ENCODE results near the gene PCNA. TPM values are rescaled to one million over a fixed set of nuclear protein-coding genes. Genes with fewer than 3 reads are reported as not detected.
A peak's percentile ranks its signal among the peaks of the same experiment; 100 is the strongest.

PCNA gene
- total and polyA plus RNA-seq, 5 experiments from 2014 or later = 39.4 to 57.1 (median 44.3) TPM

- no peaks in the 10 kb centered on the region for H3K27me3 Mint-ChIP-seq
- peaks cover 0 to 27% (median 2%) of the 10 kb centered on the region in 3 donors for H3K36me3 Mint-ChIP-seq
- H3K4me1 Mint-ChIP-seq = peaks cover 36 to 83% (median 77%) of the 10 kb centered on the region in 4 donors
- POLR2A ChIA-PET = no interaction called here
- no peak overlapping the region for H3K27ac Mint-ChIP-seq
- DNase-seq (no peak), ATAC-seq (no peak)
- H3K9me3 Mint-ChIP-seq = no peaks in the 10 kb centered on the region
- no peak overlapping the region for H3K4me3 Mint-ChIP-seq
These were observed 33.4 kb upstream of the PCNA start for GRCh38 chr20:5153152-5153467.

GRCh38 chr20:5150226-5151076 lies 30.7 kb upstream of the PCNA start:
- peaks cover 0 to 29% (median 2%) of the 10 kb centered on the region in 3 donors for H3K36me3 Mint-ChIP-seq
- H3K4me3 Mint-ChIP-seq = peak overlapping the region in 1 of 10 donors; percentile 31
- no peaks in the 10 kb centered on the region for H3K27me3 Mint-ChIP-seq
- H3K9me3 Mint-ChIP-seq = no peaks in the 10 kb centered on the region
- peaks cover 38 to 83% (median 80%) of the 10 kb centered on the region in 4 donors for H3K4me1 Mint-ChIP-seq
- H3K27ac Mint-ChIP-seq = peak overlapping the region in 4 of 10 donors; percentile 24 to 57 (median 48)
- ATAC-seq (no peak), DNase-seq (no peak)
- POLR2A ChIA-PET = interaction anchor here (0.7 kb wide), 1 partner anchor 24 kb away, joined by 3 read pairs; the partner anchor contains the start of gene CDS2

GRCh38 chr20:5149892-5150225 lies 30.1 kb upstream of the PCNA start:
- POLR2A ChIA-PET = no interaction called here
- H3K4me3 Mint-ChIP-seq = no peak overlapping the region
- DNase-seq (no peak), ATAC-seq (no peak)
- H3K27ac Mint-ChIP-seq = peak overlapping the region in 2 of 10 donors; percentile 7 to 20
- H3K36me3 Mint-ChIP-seq = peaks cover 0 to 31% (median 2%) of the 10 kb centered on the region in 3 donors
- H3K27me3 Mint-ChIP-seq = no peaks in the 10 kb centered on the region
- peaks cover 40 to 83% (median 80%) of the 10 kb centered on the region in 4 donors for H3K4me1 Mint-ChIP-seq
- H3K9me3 Mint-ChIP-seq = no peaks in the 10 kb centered on the region

GRCh38 chr20:5148581-5148980 lies 28.8 kb upstream of the PCNA start:
- H3K9me3 Mint-ChIP-seq = no peaks in the 10 kb centered on the region
- peak overlapping the region in 1 of 10 donors; percentile 20 for H3K27ac Mint-ChIP-seq
- POLR2A ChIA-PET = no interaction called here
- no peak for DNase-seq
- peaks cover 0 to 33% (median 5%) of the 10 kb centered on the region in 3 donors for H3K36me3 Mint-ChIP-seq
- H3K4me1 Mint-ChIP-seq = peaks cover 39 to 83% (median 81%) of the 10 kb centered on the region in 4 donors
- no peaks in the 10 kb centered on the region for H3K27me3 Mint-ChIP-seq
- no peak for ATAC-seq
- no peak overlapping the region for H3K4me3 Mint-ChIP-seq

DNA sequence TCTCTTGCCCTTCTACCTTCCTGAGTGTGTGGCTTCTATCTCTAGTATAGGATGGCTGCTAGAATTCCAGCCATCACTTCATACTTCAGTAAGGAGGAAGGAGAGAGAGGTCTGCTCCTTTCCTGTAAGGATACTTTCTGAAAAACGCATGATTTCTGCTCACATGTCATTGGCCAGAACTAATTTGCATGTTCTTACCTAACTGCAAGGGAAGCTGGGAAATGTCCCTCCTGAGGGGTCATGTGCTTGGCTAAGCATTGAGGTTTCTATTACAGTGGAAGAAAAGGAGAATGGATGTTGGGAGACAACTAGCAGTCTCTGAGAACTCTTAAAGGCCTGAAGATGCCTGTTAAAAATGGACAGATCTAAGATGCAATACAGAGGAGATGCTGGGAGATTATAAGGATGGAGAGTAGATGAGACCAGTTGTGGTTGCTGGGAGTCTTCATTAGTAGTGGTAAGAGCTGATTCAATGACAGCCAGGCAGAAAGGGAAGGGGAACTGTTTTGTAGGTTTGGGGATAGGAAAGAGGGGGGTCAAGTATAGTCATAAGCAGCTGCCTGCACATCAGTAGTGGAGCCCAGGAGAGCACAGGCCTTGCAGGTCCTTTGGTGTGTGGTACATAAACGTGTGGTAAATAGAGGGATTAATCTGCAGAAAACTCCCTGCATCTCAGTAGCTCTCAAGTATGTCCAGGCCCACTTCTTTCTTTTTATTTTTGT lies 27.3 kb upstream of the PCNA start:
- peak in 1 of 2 donors; percentile 22 for ATAC-seq
- Mint-ChIP-seq H3K4me3 (peak overlapping the region in 2 of 10 donors; percentile 3), H3K4me1 (peaks cover 34 to 79% (median 76%) of the 10 kb centered on the region in 4 donors), H3K27me3 (no peaks in the 10 kb centered on the region), H3K9me3 (no peaks in the 10 kb centered on the region), H3K27ac (peak overlapping the region in 6 of 10 donors; percentile 5 to 73 (median 27)), H3K36me3 (peaks cover 0 to 29% (median 6%) of the 10 kb centered on the region in 3 donors)
- POLR2A ChIA-PET = no interaction called here
- no peak for DNase-seq

DNA sequence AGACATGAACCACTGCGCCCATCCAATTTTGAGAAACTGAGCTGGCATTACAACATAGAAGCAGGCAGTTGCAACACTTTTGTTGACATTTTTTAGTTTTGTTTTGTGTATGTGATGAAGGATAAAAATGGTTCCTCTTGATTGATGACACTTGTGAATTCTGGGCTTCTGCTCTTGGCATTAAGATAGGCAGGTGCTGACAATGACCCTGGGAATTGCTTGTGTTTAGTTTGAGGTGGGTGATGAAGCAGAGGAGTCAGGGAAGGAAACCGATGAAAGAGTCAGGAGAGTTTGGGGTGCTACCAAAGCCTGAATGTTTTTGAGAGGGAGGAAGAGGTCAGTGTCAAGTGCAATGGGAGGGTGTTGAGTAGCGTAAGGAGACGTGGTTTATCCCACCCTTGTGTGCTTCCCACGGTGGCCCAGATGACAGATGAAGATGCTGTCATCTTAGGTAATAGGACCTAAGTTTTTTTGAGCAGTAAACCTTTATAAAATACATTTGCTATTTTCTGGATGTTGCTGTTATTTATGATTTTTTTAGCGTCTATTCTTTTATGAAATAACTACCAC lies 26.4 kb upstream of the PCNA start:
- no peak for ATAC-seq
- no peaks in the 10 kb centered on the region for H3K27me3 Mint-ChIP-seq
- no peak for DNase-seq
- peak overlapping the region in 4 of 10 donors; percentile 1 to 28 (median 4) for H3K4me3 Mint-ChIP-seq
- POLR2A ChIA-PET = no interaction called here
- peaks cover 38 to 84% (median 83%) of the 10 kb centered on the region in 4 donors for H3K4me1 Mint-ChIP-seq
- H3K9me3 Mint-ChIP-seq = no peaks in the 10 kb centered on the region
- H3K36me3 Mint-ChIP-seq = peaks cover 0 to 28% (median 5%) of the 10 kb centered on the region in 3 donors
- peak overlapping the region in 4 of 10 donors; percentile 2 to 79 (median 43) for H3K27ac Mint-ChIP-seq

GRCh38 chr20:5145365-5146098 lies 25.8 kb upstream of the PCNA start:
- POLR2A ChIA-PET = no interaction called here
- no peak for DNase-seq
- Mint-ChIP-seq H3K9me3 (no peaks in the 10 kb centered on the region), H3K4me3 (peak overlapping the region in 5 of 10 donors; percentile 1 to 14 (median 6)), H3K36me3 (peaks cover 0 to 28% (median 5%) of the 10 kb centered on the region in 3 donors), H3K4me1 (peaks cover 38 to 86% (median 84%) of the 10 kb centered on the region in 4 donors), H3K27me3 (no peaks in the 10 kb centered on the region), H3K27ac (peak overlapping the region in 3 of 10 donors; percentile 4 to 79 (median 76))
- ATAC-seq = no peak

- Mint-ChIP-seq H3K4me3 (no peak overlapping the region), H3K36me3 (peaks cover 0 to 30% (median 5%) of the 10 kb centered on the region in 3 donors), H3K27me3 (no peaks in the 10 kb centered on the region), H3K4me1 (peaks cover 41 to 88% (median 80%) of the 10 kb centered on the region in 4 donors), H3K27ac (peak overlapping the region in 1 of 10 donors; percentile 71), H3K9me3 (no peaks in the 10 kb centered on the region)
- DNase-seq (no peak), ATAC-seq (no peak)
- POLR2A ChIA-PET = no interaction called here
These were observed 24.1 kb upstream of the PCNA start for GRCh38 chr20:5143851-5144250.

DNA sequence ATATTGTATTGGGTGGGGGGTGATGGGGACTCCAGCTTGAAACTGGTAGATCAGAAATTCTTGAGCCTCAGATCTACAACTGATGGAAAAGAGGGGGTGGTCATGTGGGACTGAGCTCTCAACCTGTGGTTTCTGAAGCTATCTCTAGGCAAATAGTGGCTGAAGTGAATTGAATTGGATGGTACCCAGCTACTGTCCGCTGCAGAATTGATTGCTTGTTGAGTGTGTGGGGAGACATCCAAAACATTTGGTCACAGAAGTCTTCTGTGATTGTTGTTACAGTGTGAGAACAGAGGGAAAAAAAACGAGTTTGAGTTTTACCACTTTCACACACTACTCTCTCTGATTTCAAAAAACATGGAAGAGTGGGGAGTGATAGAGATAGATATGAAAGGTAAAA lies 21.9 kb upstream of the PCNA start:
- H3K4me3 Mint-ChIP-seq = peak overlapping the region in 1 of 10 donors; percentile 34
- peaks cover 29 to 71% (median 66%) of the 10 kb centered on the region in 4 donors for H3K4me1 Mint-ChIP-seq
- peaks cover 0 to 36% (median 5%) of the 10 kb centered on the region in 3 donors for H3K36me3 Mint-ChIP-seq
- no peaks in the 10 kb centered on the region for H3K27me3 Mint-ChIP-seq
- no peak for ATAC-seq
- no peak overlapping the region for H3K27ac Mint-ChIP-seq
- POLR2A ChIA-PET = interaction anchor here (1.0 to 1.2 kb wide), 2 partner anchors 13 to 15 kb away, joined by 3 to 4 read pairs; partner anchors contain the start of gene CDS2
- no peaks in the 10 kb centered on the region for H3K9me3 Mint-ChIP-seq
- no peak for DNase-seq

DNA sequence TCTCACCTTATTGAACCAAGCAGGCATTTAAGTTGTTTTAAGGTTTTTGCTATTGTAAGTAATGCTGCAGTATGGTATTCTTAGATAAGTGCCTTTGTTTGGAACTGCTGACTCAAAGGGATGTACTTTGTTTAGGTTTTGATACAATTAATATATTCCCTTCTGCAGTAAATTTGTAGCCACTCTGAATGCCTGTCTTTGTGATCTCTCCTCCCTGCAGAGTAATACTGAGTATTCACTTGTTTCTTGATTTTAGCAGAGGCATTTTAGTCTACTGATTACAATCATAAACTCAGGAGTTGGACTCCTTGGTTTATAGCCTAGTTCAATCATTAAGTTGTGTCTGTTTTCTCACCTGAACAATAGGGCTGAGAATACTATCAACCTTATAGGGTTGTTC lies 20.4 kb upstream of the PCNA start:
- POLR2A ChIA-PET = no interaction called here
- DNase-seq = no peak
- H3K27me3 Mint-ChIP-seq = no peaks in the 10 kb centered on the region
- no peaks in the 10 kb centered on the region for H3K9me3 Mint-ChIP-seq
- ATAC-seq = no peak
- no peak overlapping the region for H3K4me3 Mint-ChIP-seq
- H3K4me1 Mint-ChIP-seq = peaks cover 26 to 69% (median 64%) of the 10 kb centered on the region in 4 donors
- no peak overlapping the region for H3K27ac Mint-ChIP-seq
- H3K36me3 Mint-ChIP-seq = peaks cover 0 to 37% (median 5%) of the 10 kb centered on the region in 3 donors

GRCh38 chr20:5136096-5136495 lies 16.3 kb upstream of the PCNA start:
- no peak for ATAC-seq
- Mint-ChIP-seq H3K27ac (peak overlapping the region in 1 of 10 donors; percentile 31), H3K4me3 (no peak overlapping the region), H3K36me3 (peaks cover 0 to 35% (median 0%) of the 10 kb centered on the region in 3 donors), H3K9me3 (no peaks in the 10 kb centered on the region), H3K4me1 (peaks cover 24 to 54% (median 43%) of the 10 kb centered on the region in 4 donors), H3K27me3 (no peaks in the 10 kb centered on the region)
- DNase-seq = no peak
- POLR2A ChIA-PET = no interaction called here

DNA sequence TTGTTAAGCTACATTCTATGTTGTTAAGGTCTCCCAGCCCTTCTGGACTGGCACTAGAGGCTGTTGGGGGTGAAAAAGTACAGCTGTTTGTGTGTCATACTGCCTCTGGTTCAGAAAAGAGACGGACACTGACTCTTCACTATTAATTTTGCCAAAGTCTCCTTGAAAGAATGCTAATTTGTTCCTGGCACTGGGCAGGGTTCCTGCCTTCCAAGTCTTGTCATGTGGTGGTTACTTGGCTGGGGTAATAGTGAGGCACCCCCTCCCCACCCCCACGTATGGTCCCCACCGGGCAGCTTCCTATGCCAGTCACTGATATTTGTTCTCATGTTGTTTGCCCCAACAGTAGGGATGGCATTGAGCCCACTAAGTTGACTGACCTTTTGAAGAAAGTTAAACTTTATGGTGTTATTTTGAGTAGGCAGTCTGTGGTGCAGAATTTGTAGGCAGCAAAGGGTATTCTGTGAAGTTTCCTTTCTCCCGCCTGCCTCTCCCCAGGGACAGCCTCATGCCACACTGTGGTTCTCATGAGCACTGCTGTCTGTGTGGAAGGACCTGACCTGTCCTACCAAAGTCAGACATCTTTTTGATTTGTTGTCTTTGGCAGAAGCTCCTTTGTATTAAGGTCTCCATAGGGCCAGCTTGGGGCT lies 15.7 kb upstream of the PCNA start:
- no peak for DNase-seq
- no peak for ATAC-seq
- H3K9me3 Mint-ChIP-seq = no peaks in the 10 kb centered on the region
- peaks cover 20 to 51% (median 39%) of the 10 kb centered on the region in 4 donors for H3K4me1 Mint-ChIP-seq
- no peaks in the 10 kb centered on the region for H3K27me3 Mint-ChIP-seq
- POLR2A ChIA-PET = no interaction called here
- H3K36me3 Mint-ChIP-seq = peaks cover 0 to 38% (median 0%) of the 10 kb centered on the region in 3 donors
- H3K27ac Mint-ChIP-seq = no peak overlapping the region
- no peak overlapping the region for H3K4me3 Mint-ChIP-seq
